NB4 (cell line): ENCODE results near the gene HIVEP2.

Source experiments
- MYC ChIP-seq: IDR thresholded peaks from 2 replicates; pipeline ENCODE4 v1.6.1; 2011; ENCODE audit warnings: low read depth, low read length
- POLR2A ChIP-seq: IDR thresholded peaks from 2 replicates; pipeline ENCODE4 v1.6.1; 2011; ENCODE audit warnings: mild to moderate bottlenecking; ENCODE audit not compliant: insufficient read length; ENCODE audit errors: extremely low read depth
- TF ChIP-seq, protein P1 (sequence below): IDR thresholded peaks from one replicate; pipeline ENCODE4 v1.5.1; 2012; ENCODE audit warnings: low read depth, low read length
- TF ChIP-seq, protein P2 (sequence below): IDR thresholded peaks from 2 replicates; pipeline ENCODE4 v1.6.1; 2011; ENCODE audit warnings: low read depth, low read length

GRCh38 chr6:142725024-142725770, 219.8 kb downstream of the HIVEP2 start:
- TF ChIP-seq, protein P1, sequence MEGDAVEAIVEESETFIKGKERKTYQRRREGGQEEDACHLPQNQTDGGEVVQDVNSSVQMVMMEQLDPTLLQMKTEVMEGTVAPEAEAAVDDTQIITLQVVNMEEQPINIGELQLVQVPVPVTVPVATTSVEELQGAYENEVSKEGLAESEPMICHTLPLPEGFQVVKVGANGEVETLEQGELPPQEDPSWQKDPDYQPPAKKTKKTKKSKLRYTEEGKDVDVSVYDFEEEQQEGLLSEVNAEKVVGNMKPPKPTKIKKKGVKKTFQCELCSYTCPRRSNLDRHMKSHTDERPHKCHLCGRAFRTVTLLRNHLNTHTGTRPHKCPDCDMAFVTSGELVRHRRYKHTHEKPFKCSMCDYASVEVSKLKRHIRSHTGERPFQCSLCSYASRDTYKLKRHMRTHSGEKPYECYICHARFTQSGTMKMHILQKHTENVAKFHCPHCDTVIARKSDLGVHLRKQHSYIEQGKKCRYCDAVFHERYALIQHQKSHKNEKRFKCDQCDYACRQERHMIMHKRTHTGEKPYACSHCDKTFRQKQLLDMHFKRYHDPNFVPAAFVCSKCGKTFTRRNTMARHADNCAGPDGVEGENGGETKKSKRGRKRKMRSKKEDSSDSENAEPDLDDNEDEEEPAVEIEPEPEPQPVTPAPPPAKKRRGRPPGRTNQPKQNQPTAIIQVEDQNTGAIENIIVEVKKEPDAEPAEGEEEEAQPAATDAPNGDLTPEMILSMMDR, result no peak
- no peak for TF ChIP-seq POLR2A
- TF ChIP-seq, protein P2, sequence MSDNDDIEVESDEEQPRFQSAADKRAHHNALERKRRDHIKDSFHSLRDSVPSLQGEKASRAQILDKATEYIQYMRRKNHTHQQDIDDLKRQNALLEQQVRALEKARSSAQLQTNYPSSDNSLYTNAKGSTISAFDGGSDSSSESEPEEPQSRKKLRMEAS, result no peak
- TF ChIP-seq MYC, result no peak
